Measurements from ENCODE around the gene COIL.

DNA sequence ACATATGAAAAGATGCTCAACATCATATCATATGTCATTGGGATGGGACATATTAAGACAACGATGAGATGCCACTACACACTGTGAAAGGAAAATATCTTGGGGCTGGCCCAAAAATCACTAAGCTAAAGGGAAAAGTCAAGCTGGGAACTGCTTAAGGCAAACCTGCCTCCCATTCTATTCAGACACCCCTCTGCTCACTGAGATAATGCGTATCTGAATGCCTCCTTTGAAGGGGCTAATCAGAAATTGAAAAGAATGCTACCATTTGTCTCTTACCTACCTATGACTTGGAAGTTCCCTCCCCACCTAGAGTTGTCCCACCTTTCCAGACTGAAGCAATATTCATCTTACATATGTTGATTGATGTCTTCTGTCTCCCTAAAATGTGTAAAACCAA is 35.8 kb downstream of the COIL start:
- TF ChIP-seq, protein P1, sequence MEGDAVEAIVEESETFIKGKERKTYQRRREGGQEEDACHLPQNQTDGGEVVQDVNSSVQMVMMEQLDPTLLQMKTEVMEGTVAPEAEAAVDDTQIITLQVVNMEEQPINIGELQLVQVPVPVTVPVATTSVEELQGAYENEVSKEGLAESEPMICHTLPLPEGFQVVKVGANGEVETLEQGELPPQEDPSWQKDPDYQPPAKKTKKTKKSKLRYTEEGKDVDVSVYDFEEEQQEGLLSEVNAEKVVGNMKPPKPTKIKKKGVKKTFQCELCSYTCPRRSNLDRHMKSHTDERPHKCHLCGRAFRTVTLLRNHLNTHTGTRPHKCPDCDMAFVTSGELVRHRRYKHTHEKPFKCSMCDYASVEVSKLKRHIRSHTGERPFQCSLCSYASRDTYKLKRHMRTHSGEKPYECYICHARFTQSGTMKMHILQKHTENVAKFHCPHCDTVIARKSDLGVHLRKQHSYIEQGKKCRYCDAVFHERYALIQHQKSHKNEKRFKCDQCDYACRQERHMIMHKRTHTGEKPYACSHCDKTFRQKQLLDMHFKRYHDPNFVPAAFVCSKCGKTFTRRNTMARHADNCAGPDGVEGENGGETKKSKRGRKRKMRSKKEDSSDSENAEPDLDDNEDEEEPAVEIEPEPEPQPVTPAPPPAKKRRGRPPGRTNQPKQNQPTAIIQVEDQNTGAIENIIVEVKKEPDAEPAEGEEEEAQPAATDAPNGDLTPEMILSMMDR (conservative IDR thresholded peaks at IDR 0.05 in 1 of 2, IDR thresholded peaks at IDR 0.05 in 1 of 2; ENCODE audit: low read depth in 1 of 2, low read length in 2 of 2) = no peak
- TF ChIP-seq EZH2 (IDR thresholded peaks at IDR 0.05; ENCODE audit: low read length, missing control alignments) = no peak
